GM23248 (cell line): Measurements from ENCODE around the gene SAPCD2. TPM values are rescaled to one million over a fixed set of nuclear protein-coding genes. Genes with fewer than 3 reads are reported as not detected.

ENCODE experiments used
- DNase-seq: peaks from one replicate; pipeline ENCODE4 v3.0.0-alpha.2; 2015
- H2AFZ ChIP-seq: fragments of 200-600 bp; sonication (generic); 2 replicates; pipeline ENCODE4 v1.6.1; 2016; ENCODE audit warnings: antibody characterized with exemption
- H3F3A ChIP-seq: fragments of 200-600 bp; sonication (generic); 2 replicates; pipeline ENCODE4 v1.6.1; 2016; ENCODE audit warnings: mild to moderate bottlenecking, antibody characterized with exemption, mixed run types; ENCODE audit not compliant: insufficient read depth
- H3K27ac ChIP-seq: fragments of 200-600 bp; sonication (generic); 2 replicates; pipeline ENCODE4 v1.5.1; 2016; ENCODE audit warnings: mild to moderate bottlenecking
- H3K27me3 ChIP-seq: fragments of 200-600 bp; sonication (generic); replicated peaks from 2 replicates; pipeline ENCODE4 v1.6.1; 2016; ENCODE audit warnings: mild to moderate bottlenecking; ENCODE audit not compliant: insufficient read depth
- H3K36me3 ChIP-seq: fragments of 200-600 bp; sonication (generic); 2 replicates; pipeline ENCODE4 v1.6.1; 2016; ENCODE audit warnings: low read depth, mild to moderate bottlenecking
- H3K4me1 ChIP-seq: fragments of 200-600 bp; sonication (generic); 2 replicates; pipeline ENCODE4 v1.6.1; 2016; ENCODE audit warnings: mild to moderate bottlenecking; ENCODE audit not compliant: insufficient read depth
- H3K4me2 ChIP-seq: fragments of 200-600 bp; sonication (generic); one replicate; pipeline ENCODE4 v1.6.1; 2016; ENCODE audit warnings: mild to moderate bottlenecking; ENCODE audit not compliant: unreplicated experiment
- H3K4me3 ChIP-seq: fragments of 200-600 bp; sonication (generic); 2 replicates; pipeline ENCODE4 v1.5.1; 2016; ENCODE audit warnings: mild to moderate bottlenecking
- H3K79me2 ChIP-seq: fragments of 200-600 bp; sonication (generic); 2 replicates; pipeline ENCODE4 v1.6.1; 2016; ENCODE audit warnings: mild to moderate bottlenecking; ENCODE audit not compliant: insufficient read depth
- H3K9ac ChIP-seq: fragments of 200-600 bp; sonication (generic); 2 replicates; pipeline ENCODE4 v1.6.1; 2016; ENCODE audit warnings: mild to moderate bottlenecking
- H3K9me2 ChIP-seq: fragments of 200-600 bp; sonication (generic); 2 replicates; pipeline ENCODE4 v1.6.1; 2016; ENCODE audit warnings: mixed run types, mild to moderate bottlenecking, moderate library complexity; ENCODE audit not compliant: insufficient read depth
- H3K9me3 ChIP-seq: fragments of 200-600 bp; sonication (generic); one replicate; pipeline ENCODE4 v1.6.1; 2017; ENCODE audit warnings: low read depth
- H4K20me1 ChIP-seq: fragments of 200-600 bp; sonication (generic); 2 replicates; pipeline ENCODE4 v1.6.0; 2016; ENCODE audit not compliant: insufficient read depth
- EZH2 ChIP-seq: fragments of 200-600 bp; sonication (generic); IDR thresholded peaks from 2 replicates; pipeline ENCODE4 v1.6.1; 2018; ENCODE audit warnings: antibody characterized with exemption, mild to moderate bottlenecking; ENCODE audit not compliant: insufficient read depth, poor library complexity, severe bottlenecking
- EZH2phosphoT487 ChIP-seq: fragments of 200-600 bp; sonication (generic); IDR thresholded peaks from 2 replicates; pipeline ENCODE4 v1.6.1; 2018; ENCODE audit warnings: antibody characterized with exemption, moderate library complexity, mild to moderate bottlenecking, low read depth; ENCODE audit not compliant: insufficient read depth
- WGBS, 2 experiments: methylation state at CpG; one replicate each; pipeline ENCODE4 v1.1.6; 2015 to 2017; ENCODE audit warnings: low lambda C conversion rate in 2 of 2, low coverage in 1 of 2; ENCODE audit errors: missing lambda C conversion rate in 2 of 2; 5-methylcytosine and 5-hydroxymethylcytosine counted together
- in situ Hi-C: fragments of 300-500 bp; cut with MboI; formaldehyde crosslinking; loops from 2 replicates; pipeline ENCODE4 v1.15.0; 2020
- polyA plus RNA-seq: library from polyadenylated mRNA; unstranded; fragments of >200 nt; fragmentation: Nextera tagmentation; extraction: Ambion mirVana; gene quantifications from 2 replicates; pipeline ENCODE4 v1.2.1, GENCODE V29; 2016
- total RNA-seq: library from RNA; depleted of rRNA; stranded (reverse); fragments of >200 nt; shearing (Covaris generic); gene quantifications from 2 replicates; pipeline ENCODE4 v1.2.3, GENCODE V29; 2014

Gene SAPCD2
- total and polyA plus RNA-seq, 2 experiments from 2014 or later, result 0.88 to 5.4 TPM

DNA sequence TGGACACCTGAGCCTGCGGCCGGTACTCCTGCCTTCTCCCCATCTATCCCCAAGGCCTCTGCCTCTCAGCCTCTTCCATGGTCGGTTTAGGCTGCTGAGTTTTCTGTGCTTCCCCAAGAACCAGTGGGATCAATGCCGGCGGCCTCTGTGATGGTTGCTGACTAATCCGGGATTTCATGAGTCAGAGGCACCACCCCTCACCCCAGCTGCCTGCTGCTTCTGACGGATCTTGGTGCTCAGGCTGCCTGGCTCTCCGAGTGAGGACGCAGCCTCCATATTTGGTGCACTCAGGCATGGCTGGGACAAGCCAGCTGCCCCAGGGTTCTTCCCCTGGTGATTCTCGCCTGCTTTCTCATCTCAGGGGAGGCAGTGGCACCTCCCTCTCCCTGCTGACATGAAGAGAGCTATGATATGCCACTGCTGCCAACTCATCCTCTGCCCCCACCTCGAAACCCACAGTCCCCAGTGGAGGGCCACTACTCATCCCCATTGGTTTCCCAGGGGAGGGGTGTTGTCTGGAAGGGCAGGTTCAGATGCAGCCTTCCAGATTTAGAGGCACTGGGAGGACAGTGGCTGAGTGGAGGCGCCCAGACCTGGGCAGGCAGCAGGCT lies 13.1 kb upstream of the SAPCD2 start:
- TF ChIP-seq EZH2phosphoT487 (no peak), EZH2 (no peak)
- Histone ChIP-seq H3K9ac (peak overlapping the region; percentile 23; the same call in 1 of the 2 replicates), H3K4me2 (peak overlapping the region; percentile 57), H3K27ac (peak overlapping the region; percentile 80), H3K27me3 (no peaks in the 10 kb centered on the region), H2AFZ (0 out of 2 replicates have a peak overlapping the region, but pooled peaks have one; percentile 6), H3K79me2 (peaks cover 15% of the 10 kb centered on the region), H3K9me2 (no peaks in the 10 kb centered on the region), H3K4me1 (peaks cover 34% of the 10 kb centered on the region), H4K20me1 (no peaks in the 10 kb centered on the region), H3K36me3 (0 out of 2 replicates have a peak, but pooled peaks cover 2% of the 10 kb centered on the region), H3F3A (peaks cover 28% of the 10 kb centered on the region), H3K9me3 (no peaks in the 10 kb centered on the region), H3K4me3 (no peak overlapping the region)
- WGBS, 2 experiments, result 9 to 11% methylated on average over 12 of the region's 12 CpGs
- in situ Hi-C loops, result no loop called here
- peak; percentile 98 for DNase-seq

GRCh38 chr9:137082925-137083290 lies 12.6 kb upstream of the SAPCD2 start:
- in situ Hi-C loops, result no loop called here
- peak; percentile 5 for DNase-seq
- no peak overlapping the region for H3K4me3 ChIP-seq
- H3K4me2 ChIP-seq, result peak overlapping the region; percentile 57
- H3K9me3 ChIP-seq, result no peaks in the 10 kb centered on the region
- H4K20me1 ChIP-seq, result no peaks in the 10 kb centered on the region
- 0 out of 2 replicates have a peak overlapping the region, but pooled peaks have one; percentile 21 for H3K9ac ChIP-seq
- peaks cover 28% of the 10 kb centered on the region for H3F3A ChIP-seq
- no peak overlapping the region for H2AFZ ChIP-seq
- H3K27me3 ChIP-seq, result no peaks in the 10 kb centered on the region
- no peaks in the 10 kb centered on the region for H3K9me2 ChIP-seq
- TF ChIP-seq EZH2, result no peak
- TF ChIP-seq EZH2phosphoT487, result no peak
- H3K27ac ChIP-seq, result peak overlapping the region; percentile 80
- H3K79me2 ChIP-seq, result peaks cover 14% of the 10 kb centered on the region
- WGBS, 2 experiments, result 59 to 65% methylated on average over 7 to 8 of the region's 8 CpGs
- peaks cover 30% of the 10 kb centered on the region for H3K4me1 ChIP-seq
- 0 out of 2 replicates have a peak, but pooled peaks cover 2% of the 10 kb centered on the region for H3K36me3 ChIP-seq

- Histone ChIP-seq H4K20me1 (no peaks in the 10 kb centered on the region), H3K79me2 (peaks cover 9% of the 10 kb centered on the region), H3K4me1 (peaks cover 26% of the 10 kb centered on the region), H3K9me3 (no peaks in the 10 kb centered on the region), H3K27me3 (no peaks in the 10 kb centered on the region), H3F3A (peaks cover 28% of the 10 kb centered on the region), H3K4me3 (no peak overlapping the region), H3K9ac (no peak overlapping the region), H3K36me3 (0 out of 2 replicates have a peak, but pooled peaks cover 2% of the 10 kb centered on the region), H3K27ac (peak overlapping the region; percentile 80; the same call in 1 of the 2 replicates), H3K9me2 (no peaks in the 10 kb centered on the region), H3K4me2 (peak overlapping the region; percentile 57), H2AFZ (no peak overlapping the region)
- in situ Hi-C loops, result no loop called here
- WGBS, 2 experiments, result 95% methylated on average over 13 to 16 of the region's 16 CpGs
- TF ChIP-seq EZH2 (no peak), EZH2phosphoT487 (no peak)
- no peak for DNase-seq
Observed at GRCh38 chr9:137082222-137082924, 12.0 kb upstream of the SAPCD2 start.

GRCh38 chr9:137080260-137081122 lies 10.1 kb upstream of the SAPCD2 start:
- H3K9ac ChIP-seq, result no peak overlapping the region
- TF ChIP-seq EZH2, result no peak
- TF ChIP-seq EZH2phosphoT487, result no peak
- no peak overlapping the region for H3K4me3 ChIP-seq
- H3K27me3 ChIP-seq, result no peaks in the 10 kb centered on the region
- in situ Hi-C loops, result no loop called here
- H3F3A ChIP-seq, result peaks cover 29% of the 10 kb centered on the region
- DNase-seq, result no peak
- no peak overlapping the region for H2AFZ ChIP-seq
- no peaks in the 10 kb centered on the region for H4K20me1 ChIP-seq
- H3K4me1 ChIP-seq, result peaks cover 23% of the 10 kb centered on the region
- no peak overlapping the region for H3K4me2 ChIP-seq
- H3K79me2 ChIP-seq, result peaks cover 6% of the 10 kb centered on the region; the same call in 1 of the 2 replicates
- no peaks in the 10 kb centered on the region for H3K9me2 ChIP-seq
- no peaks in the 10 kb centered on the region for H3K9me3 ChIP-seq
- WGBS, 2 experiments, result 95 to 96% methylated on average over 23 of the region's 24 CpGs
- no peak overlapping the region for H3K27ac ChIP-seq
- 0 out of 2 replicates have a peak, but pooled peaks cover 2% of the 10 kb centered on the region for H3K36me3 ChIP-seq
